DMS 273 treated with DMSO at 0.1 percent for 48 hours (cell line): ENCODE measurements around the gene FBN1.

Experiments
- DNase-seq: peaks from one replicate; lab custom pipeline; 2025; lab: John Stamatoyannopoulos, UW

Gene FBN1

DNA sequence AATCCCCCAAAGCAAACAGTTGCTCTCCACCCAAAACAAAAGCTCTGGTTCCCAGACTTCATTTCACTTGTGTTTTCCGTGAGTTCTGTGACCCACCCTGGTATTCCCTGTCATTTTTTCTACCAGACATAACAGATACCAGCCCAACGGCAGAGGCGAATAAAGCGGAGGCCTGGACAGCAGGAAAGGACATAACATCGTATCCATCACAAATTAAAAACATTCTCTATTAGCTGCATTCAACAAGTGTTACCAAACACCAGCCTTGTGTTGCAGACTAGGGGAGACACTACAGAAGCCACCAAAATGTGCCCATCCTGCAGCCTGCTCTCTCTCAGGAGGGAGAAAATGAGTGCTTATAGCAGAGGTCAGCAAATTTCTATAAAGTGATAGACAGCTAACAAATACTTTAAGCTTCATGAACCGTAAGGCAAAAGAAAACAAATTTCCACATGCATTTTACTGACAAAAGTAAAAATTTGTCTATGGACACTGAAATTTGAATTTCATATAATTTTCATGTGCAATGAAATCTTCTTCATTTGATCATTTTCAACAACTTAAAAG is 7.1 kb upstream of the FBN1 start:
- DNase-seq, result no peak

GRCh38 chr15:48650931-48651330 is 5.4 kb upstream of the FBN1 start:
- no peak for DNase-seq

- DNase-seq, result no peak
Measured at GRCh38 chr15:48647962-48648361, 2.5 kb upstream of the FBN1 start.

GRCh38 chr15:48646331-48646730 is 822 bp upstream of the FBN1 start:
- DNase-seq, result no peak

DNA sequence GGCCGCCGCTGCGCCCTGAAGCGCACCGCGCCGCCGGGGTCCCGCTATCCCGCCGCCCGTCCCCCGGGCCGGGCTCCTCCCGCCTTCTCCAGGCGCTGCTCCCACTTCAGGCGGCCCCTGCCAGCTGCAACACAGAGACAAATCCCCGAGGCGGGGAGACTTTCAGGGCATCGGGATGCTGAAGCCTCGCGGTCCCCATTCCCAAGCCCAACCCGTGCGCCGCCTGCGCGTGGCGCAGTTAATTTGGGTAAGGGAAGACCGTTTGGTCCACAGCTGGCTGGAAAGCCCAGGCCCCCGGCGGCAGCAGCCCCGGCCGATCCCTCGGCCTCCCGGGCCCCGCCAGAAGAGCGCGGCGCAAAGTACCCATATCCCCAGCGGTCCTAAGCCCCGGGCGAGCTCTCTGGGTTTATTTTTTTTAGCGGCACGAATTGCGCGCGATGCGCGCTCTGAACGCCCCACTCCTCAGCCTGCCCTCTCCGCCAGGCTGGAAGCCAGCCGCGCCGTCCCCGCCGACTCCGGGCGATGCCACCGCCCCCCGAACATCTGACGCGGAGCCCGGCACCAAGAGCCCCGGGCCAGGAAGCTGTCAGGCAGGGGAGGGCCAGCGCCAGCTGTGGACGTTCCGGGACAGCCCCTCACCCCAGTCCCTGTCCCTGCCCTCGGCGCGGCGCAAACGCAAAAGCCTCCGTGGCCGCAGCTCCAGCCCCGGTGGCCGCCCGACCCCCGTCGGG is 517 bp downstream of the FBN1 start:
- no peak for DNase-seq

- DNase-seq, result no peak
Measured at GRCh38 chr15:48644467-48644826, 1.1 kb downstream of the FBN1 start.

DNA sequence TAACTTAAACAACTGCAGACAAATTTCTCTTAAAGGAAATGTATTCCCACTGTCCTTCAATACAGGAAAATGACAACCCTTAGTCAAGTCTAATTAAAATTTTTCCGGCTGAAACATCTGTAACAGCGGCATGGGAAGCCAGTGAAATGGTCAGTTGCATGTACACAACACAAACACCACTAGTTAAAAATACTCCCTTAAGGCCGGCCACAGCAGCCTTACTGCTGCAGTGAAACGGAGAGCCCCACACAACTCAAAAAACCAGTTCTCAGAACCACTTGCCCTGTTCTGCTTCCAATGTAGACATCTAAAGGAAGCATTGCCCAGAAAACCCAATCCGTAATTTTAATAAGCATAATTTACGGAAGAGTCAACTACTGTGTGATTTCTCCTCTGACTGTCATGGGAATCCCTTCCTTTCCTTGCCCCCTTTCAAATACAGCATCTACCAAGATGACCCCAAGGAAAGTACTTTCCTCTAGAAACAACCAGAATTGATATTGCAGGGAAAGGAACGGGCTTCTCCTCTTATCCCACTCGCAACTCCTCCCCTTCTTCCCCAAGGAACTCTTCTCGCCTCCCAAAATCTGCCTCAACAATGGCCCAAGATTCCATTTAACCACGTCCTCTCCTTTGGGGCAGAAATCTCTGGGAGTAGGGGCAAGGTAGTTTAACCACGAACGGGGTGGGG is 1.6 kb downstream of the FBN1 start:
- DNase-seq, result no peak

- DNase-seq, result no peak
Measured at GRCh38 chr15:48643206-48643605, 2.3 kb downstream of the FBN1 start.

GRCh38 chr15:48642795-48643194 is 2.7 kb downstream of the FBN1 start:
- DNase-seq, result no peak

DNA sequence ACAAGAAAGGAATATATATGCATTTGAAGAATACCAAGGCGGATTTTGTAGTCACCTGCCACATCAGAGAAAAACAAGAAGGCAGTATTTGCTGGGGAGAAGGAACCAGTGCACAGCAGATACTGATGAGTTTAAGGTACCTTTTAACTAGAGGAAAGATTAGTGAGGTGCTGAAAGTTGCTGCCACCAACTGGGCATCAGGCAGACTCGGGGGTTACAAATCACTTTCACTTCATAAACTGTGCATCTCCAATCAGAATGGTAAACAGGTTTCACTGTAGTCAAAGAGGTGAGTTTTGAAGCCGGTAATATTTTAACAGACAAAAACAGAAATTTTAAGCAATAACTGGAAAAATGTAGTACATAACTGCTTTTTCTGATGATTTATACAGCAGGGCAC is 4.1 kb downstream of the FBN1 start:
- no peak for DNase-seq

GRCh38 chr15:48638963-48639362 is 6.5 kb downstream of the FBN1 start:
- DNase-seq, result no peak

- DNase-seq, result no peak
Measured at GRCh38 chr15:48637639-48638038, 7.9 kb downstream of the FBN1 start.

- no peak for DNase-seq
Measured at GRCh38 chr15:48636511-48636910, 9.0 kb downstream of the FBN1 start.

GRCh38 chr15:48634893-48635292 is 10.6 kb downstream of the FBN1 start:
- no peak for DNase-seq

GRCh38 chr15:48634096-48634495 is 11.4 kb downstream of the FBN1 start:
- no peak for DNase-seq

DNA sequence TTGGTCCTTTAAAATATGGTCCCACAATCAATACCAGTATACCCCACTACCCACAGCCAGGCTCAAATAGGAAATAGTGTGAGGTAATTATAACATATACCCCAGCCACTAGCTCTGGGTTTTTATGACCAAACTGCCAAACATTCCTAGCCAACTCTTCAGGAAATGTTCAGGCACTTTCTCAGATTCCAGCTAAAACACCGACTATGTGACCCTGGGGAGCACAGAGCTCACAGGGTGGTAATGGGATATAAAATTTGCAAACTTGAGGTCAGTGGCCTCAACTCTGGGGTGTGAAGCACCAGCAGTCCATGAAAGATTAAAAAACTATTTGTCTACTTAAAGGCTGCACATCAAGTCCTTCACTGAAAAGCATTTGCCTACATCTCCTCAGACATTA is 12.9 kb downstream of the FBN1 start:
- DNase-seq, result no peak

DNA sequence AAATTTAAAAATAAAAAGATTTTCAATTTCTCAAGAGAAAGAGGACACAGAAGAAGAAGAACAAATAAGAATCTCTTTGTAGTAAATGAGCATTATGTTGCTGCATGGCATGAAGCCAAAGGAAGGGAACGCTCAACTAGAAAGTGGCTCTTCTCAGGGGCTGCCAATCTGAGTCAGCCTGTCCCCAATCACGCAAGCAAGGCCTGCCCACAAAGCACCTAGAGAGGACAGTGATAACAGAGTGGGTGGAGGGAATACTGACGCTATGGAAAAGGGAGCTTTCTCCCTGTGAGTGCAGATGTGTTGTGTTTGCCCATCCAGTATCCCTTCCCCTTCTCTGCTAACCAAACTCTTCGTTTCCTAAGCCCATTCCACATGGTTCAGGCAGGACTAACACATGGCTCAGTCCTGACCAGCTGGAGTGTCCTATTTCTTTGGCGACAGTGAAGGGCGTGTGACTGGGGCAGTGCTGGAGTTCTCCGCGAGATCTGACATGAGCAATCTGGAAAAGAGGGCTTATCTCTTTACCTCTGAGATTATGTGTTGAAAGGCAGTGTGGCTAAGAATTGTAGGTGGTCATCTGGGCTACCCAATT is 14.2 kb downstream of the FBN1 start:
- no peak for DNase-seq

GRCh38 chr15:48630245-48630644 is 15.3 kb downstream of the FBN1 start:
- no peak for DNase-seq

DNA sequence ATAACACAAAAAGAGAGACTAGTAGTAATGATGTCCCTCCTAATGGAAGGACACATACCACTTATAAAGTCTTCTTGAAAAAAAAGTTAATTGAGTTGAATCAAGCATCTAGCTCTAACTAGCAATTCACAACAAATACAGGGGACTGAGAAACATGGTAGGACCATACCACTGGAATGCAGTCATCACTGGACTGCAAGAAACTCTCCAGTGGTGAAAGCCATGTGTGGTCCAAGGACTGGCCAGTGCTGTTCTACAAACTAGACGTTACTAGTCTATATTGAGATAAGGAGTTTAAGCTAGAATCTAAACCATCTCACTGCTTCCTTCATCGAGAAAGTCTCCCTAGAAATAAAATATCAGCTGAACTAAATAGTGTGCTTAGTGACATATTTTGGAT is 16.7 kb downstream of the FBN1 start:
- no peak for DNase-seq

- DNase-seq, result no peak
Measured at GRCh38 chr15:48627260-48627940, 18.1 kb downstream of the FBN1 start.

DNA sequence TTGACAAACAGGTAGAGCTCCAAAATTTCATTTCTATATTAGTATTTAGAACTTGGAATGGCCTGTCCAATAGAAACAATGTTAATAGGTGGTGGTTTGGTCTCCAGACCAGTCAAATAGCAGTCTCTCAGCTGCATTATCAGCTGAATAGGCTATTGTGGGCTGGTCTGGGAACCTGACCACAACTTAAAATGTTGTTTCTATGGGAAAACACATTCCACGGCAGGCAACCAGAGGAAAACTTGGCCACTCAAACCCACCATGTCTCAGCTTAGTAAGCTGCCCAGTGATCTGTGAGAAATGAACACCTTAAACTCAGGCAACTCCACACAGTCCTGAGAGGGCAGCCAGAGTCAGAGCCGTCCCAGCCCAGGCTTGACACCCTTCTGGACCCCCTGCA is 20.4 kb downstream of the FBN1 start:
- DNase-seq, result no peak

DNA sequence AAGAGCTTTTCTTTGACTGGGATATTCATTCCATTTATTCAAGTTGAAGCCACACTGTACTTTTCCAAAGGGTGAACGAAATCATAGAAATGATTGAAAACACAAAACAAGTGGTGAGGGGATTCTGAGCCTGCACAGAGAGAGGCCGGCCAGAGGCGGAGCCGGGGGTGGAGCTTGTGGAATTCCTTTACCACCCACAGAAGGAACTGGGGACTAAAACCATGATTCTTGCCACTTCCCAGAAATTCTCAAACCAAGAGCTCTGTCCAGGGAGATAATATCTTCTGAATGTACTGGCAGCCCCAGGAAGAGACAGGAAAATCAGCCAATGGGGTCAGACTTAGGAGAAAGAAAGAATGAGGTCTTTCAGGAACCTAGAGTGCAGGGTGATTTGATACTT is 20.8 kb downstream of the FBN1 start:
- DNase-seq, result no peak

- DNase-seq, result no peak
Measured at GRCh38 chr15:48623456-48623855, 22.1 kb downstream of the FBN1 start.
